HepG2 (cell line): ENCODE measurements around the gene KCTD21. TPM values are rescaled to one million over a fixed set of nuclear protein-coding genes. Genes with fewer than 3 reads are reported as not detected.
A peak's percentile ranks its signal among the peaks of the same experiment; 100 is the strongest.

Experiments used
- ATAC-seq: fragments of 200-7000 bp; cut with Tn5 transposase; 3 replicates; pipeline ENCODE4 v1.9.1; 2020; ENCODE audit warnings: mild to moderate bottlenecking, moderate library complexity
- BruUV-seq: library from RNA; stranded (reverse); fragments of 400-500 nt; replicated peaks from 2 replicates; lab custom pipeline; 2021; lab: Mats Ljungman, UMichigan
- CTCF ChIA-PET: fragments of 300-600 bp; formaldehyde crosslinking; extraction: SDS; loops from one replicate; lab custom pipeline; 2021; ENCODE audit warnings: low total read pairs, inconsistent platforms, low intra/inter-chr PET ratio; lab: Yijun Ruan, JAX
- POLR2A ChIA-PET: fragments of 350-600 bp; sonication (Branson Sonifier 250); formaldehyde crosslinking; loops from one replicate; lab custom pipeline; 2020; ENCODE audit warnings: antibody characterized with exemption, inconsistent platforms; lab: Yijun Ruan, JAX
- DNase-seq: peaks from one replicate; pipeline ENCODE4 v3.0.0-alpha.2; 2015; ENCODE audit warnings: low spot score
- FAIRE-seq: peaks from 3 replicates; lab custom pipeline; 2011; peaks lifted over from hg19 to GRCh38; lab: Jason Lieb, UNC
- H2AFZ ChIP-seq: one replicate; pipeline ENCODE4 v1.6.1; 2011; ENCODE audit warnings: low read length, inconsistent platforms
- H3K27ac ChIP-seq: fragments of 300-600 bp; 3 replicates; pipeline ENCODE4 v1.8.0; 2011; ENCODE audit warnings: mixed run types, mild to moderate bottlenecking, mixed read lengths, low read length, inconsistent platforms; ENCODE audit not compliant: insufficient read depth; ENCODE audit errors: extremely low read length
- H3K27me3 ChIP-seq, 2 experiments: fragments of 200-600 bp in 1 of 2; 2 replicates in 1 of 2; 3 replicates in 1 of 2; pipeline versions ENCODE4 v1.6.0 to v1.8.0; 2011; ENCODE audit warnings: low read length in 2 of 2, mild to moderate bottlenecking in 2 of 2, moderate library complexity in 2 of 2, inconsistent platforms in 1 of 2; ENCODE audit not compliant: insufficient read depth in 2 of 2, control insufficient read depth in 1 of 2
- H3K36me3 ChIP-seq, 2 experiments: fragments of 200-600 bp in 1 of 2; replicated peaks in 1 of 2; 2 replicates in 1 of 2; 3 replicates in 1 of 2; pipeline versions ENCODE4 v1.5.1 to v1.8.0; 2011; ENCODE audit warnings: low read length in 2 of 2, inconsistent platforms in 1 of 2; ENCODE audit not compliant: insufficient read depth in 2 of 2, control insufficient read depth in 1 of 2
- H3K4me1 ChIP-seq: 2 replicates; pipeline ENCODE4 v1.5.1; 2012; ENCODE audit warnings: low read length, inconsistent platforms; ENCODE audit not compliant: insufficient read depth
- H3K4me2 ChIP-seq: 2 replicates; pipeline ENCODE4 v1.6.0; 2011; ENCODE audit warnings: low read depth, low read length, inconsistent platforms
- H3K4me3 ChIP-seq, 3 experiments: fragments of 200-600 bp in 1 of 3; sonication (generic), shearing (Covaris generic) in 1 of 3; replicated peaks in 1 of 3; 2 replicates each; pipeline ENCODE4 v1.5.1; 2011 to 2016; ENCODE audit warnings: low read length in 3 of 3, inconsistent platforms in 2 of 3, low read depth in 2 of 3, mild to moderate bottlenecking in 2 of 3, control low read depth in 1 of 3, mixed read lengths in 1 of 3; ENCODE audit not compliant: insufficient read depth in 1 of 3
- H3K79me2 ChIP-seq: one replicate; pipeline ENCODE4 v1.6.1; 2011; ENCODE audit warnings: low read length, inconsistent platforms; ENCODE audit not compliant: insufficient read depth
- H3K9ac ChIP-seq: 2 replicates; pipeline ENCODE4 v1.6.0; 2011; ENCODE audit warnings: mild to moderate bottlenecking, low read depth, low read length, inconsistent platforms; ENCODE audit not compliant: insufficient read depth
- H3K9me3 ChIP-seq: 2 replicates; pipeline ENCODE4 v1.5.1; 2012; ENCODE audit warnings: mild to moderate bottlenecking, low read length
- H4K20me1 ChIP-seq: 2 replicates; pipeline ENCODE4 v1.6.0; 2011; ENCODE audit warnings: inconsistent platforms, mild to moderate bottlenecking, low read length, moderate library complexity; ENCODE audit not compliant: insufficient read depth
- CENPBD1 ChIP-seq: sonication (generic); formaldehyde crosslinking; IDR thresholded peaks from 2 replicates; pipeline ENCODE4 v1.8.0; 2022; ENCODE audit warnings: missing genetic modification reagents, low read depth, mild to moderate bottlenecking, borderline replicate concordance
- MYNN ChIP-seq: sonication (generic); formaldehyde crosslinking; IDR thresholded peaks from 2 replicates; pipeline ENCODE4 v1.4.0; 2020; ENCODE audit warnings: mild to moderate bottlenecking, low read depth, missing genetic modification reagents
- PRDM4 ChIP-seq: sonication (generic); formaldehyde crosslinking; IDR thresholded peaks from 2 replicates; pipeline ENCODE4 v1.9.0; 2021; ENCODE audit warnings: missing genetic modification reagents, borderline replicate concordance
- RELA ChIP-seq: sonication (generic); formaldehyde crosslinking; IDR thresholded peaks from 2 replicates; pipeline ENCODE4 v1.4.0; 2020; ENCODE audit warnings: missing genetic modification reagents
- ZKSCAN8 ChIP-seq: IDR thresholded peaks from 2 replicates; pipeline ENCODE4 v1.6.1; 2016; ENCODE audit warnings: borderline replicate concordance, missing genetic modification reagents, missing compliant biosample characterization
- ZNF446 ChIP-seq: sonication (generic); formaldehyde crosslinking; IDR thresholded peaks from 2 replicates; pipeline ENCODE4 v1.5.0; 2020; ENCODE audit warnings: mild to moderate bottlenecking, missing genetic modification reagents
- WGBS: methylation state at CpG from one replicate; pipeline ENCODE4 v1.1.6; 2017; ENCODE audit warnings: low lambda C conversion rate; 5-methylcytosine and 5-hydroxymethylcytosine counted together
- in situ Hi-C: cut with HindIII; loops from 2 replicates; pipeline ENCODE4 v1.10.0; 2017; ENCODE audit warnings: low pct_unique_long_range_greater_than_20kb; ENCODE audit not compliant: extremely low pct_ligation_motif_present
- intact Hi-C: fragments of 100-400 bp; cut with micrococcal nuclease; formaldehyde crosslinking; loops from one replicate; pipeline ENCODE4 v1.10.0; 2022; ENCODE audit not compliant: unreplicated experiment
- polyA plus RNA-seq, 8 experiments: library from polyadenylated mRNA; depleted of rRNA in 3 of 8; stranded (reverse) in 7 of 8; unstranded in 1 of 8; fragments of >200 nt; fragmentation: Illumina TruSeq in 4 of 8; extraction: Trizol in 4 of 8; gene quantifications; 2 replicates each; pipeline versions ENCODE4 v1.2.1 to v1.2.3, GENCODE V29; 2011 to 2016; ENCODE audit warnings: low read depth in 4 of 8, missing spikeins in 1 of 8, mixed read lengths in 1 of 8; ENCODE audit not compliant: insufficient read depth in 1 of 8
- total RNA-seq, 5 experiments: library from RNA; depleted of rRNA; stranded (reverse); fragments of >200 nt; fragmentation: Illumina TruSeq; extraction: Trizol; gene quantifications; 2 replicates each; pipeline ENCODE4 v1.2.3, GENCODE V29; 2016; ENCODE audit warnings: low read depth in 1 of 5
- TF ChIP-seq, protein P1 (sequence below): sonication (generic); formaldehyde crosslinking; IDR thresholded peaks from 2 replicates; pipeline ENCODE4 v1.4.0; 2020; ENCODE audit warnings: missing genetic modification reagents
- TF ChIP-seq, protein P2 (sequence below): sonication (generic); formaldehyde crosslinking; IDR thresholded peaks from 2 replicates; pipeline ENCODE4 v1.4.0; 2020; ENCODE audit warnings: mild to moderate bottlenecking, missing genetic modification reagents

The KCTD21 gene
- total and polyA plus RNA-seq, 2 of the 13 experiments (the other 11 are each of a cell fraction or from before 2014, with no cell fraction given) = 3.1 to 13.5 TPM

DNA sequence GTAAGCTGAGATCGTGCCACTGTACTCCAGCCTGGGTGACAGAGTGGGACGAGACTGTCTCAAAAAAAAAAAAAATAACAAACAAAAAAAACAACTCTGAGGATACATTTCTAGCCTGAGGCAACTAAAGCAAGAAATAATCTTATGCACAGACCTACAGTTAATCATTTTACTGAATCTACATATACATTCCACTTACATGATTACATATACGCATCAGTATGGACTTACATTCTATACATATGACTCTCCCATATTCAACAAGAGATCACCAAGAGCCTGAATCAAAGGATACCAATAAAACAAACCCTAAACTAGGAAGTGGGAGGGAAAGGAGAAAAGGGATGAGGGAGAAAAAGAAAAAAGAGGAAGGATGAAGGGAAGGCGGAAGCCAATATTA lies 50.1 kb downstream of the KCTD21 start:
- 89% methylated on average over 4 of the region's 4 CpGs for WGBS
- H3K79me2 ChIP-seq = peaks cover 38% of the 10 kb centered on the region
- DNase-seq (no peak), FAIRE-seq (no peak), ATAC-seq (no peak)
- peaks cover 50% of the 10 kb centered on the region for H3K4me1 ChIP-seq
- H2AFZ ChIP-seq = no peak overlapping the region
- no peaks in the 10 kb centered on the region for H3K9me3 ChIP-seq
- TF ChIP-seq RELA (CRISPR knock-in tag) (no peak), CENPBD1 (no peak), ZKSCAN8 (CRISPR knock-in tag) (0 out of 2 replicates have a peak, but pooled peaks have one; percentile 41), MYNN (CRISPR knock-in tag) (no peak), ZNF446 (CRISPR knock-in tag) (no peak), PRDM4 (no peak)
- TF ChIP-seq, protein P1, sequence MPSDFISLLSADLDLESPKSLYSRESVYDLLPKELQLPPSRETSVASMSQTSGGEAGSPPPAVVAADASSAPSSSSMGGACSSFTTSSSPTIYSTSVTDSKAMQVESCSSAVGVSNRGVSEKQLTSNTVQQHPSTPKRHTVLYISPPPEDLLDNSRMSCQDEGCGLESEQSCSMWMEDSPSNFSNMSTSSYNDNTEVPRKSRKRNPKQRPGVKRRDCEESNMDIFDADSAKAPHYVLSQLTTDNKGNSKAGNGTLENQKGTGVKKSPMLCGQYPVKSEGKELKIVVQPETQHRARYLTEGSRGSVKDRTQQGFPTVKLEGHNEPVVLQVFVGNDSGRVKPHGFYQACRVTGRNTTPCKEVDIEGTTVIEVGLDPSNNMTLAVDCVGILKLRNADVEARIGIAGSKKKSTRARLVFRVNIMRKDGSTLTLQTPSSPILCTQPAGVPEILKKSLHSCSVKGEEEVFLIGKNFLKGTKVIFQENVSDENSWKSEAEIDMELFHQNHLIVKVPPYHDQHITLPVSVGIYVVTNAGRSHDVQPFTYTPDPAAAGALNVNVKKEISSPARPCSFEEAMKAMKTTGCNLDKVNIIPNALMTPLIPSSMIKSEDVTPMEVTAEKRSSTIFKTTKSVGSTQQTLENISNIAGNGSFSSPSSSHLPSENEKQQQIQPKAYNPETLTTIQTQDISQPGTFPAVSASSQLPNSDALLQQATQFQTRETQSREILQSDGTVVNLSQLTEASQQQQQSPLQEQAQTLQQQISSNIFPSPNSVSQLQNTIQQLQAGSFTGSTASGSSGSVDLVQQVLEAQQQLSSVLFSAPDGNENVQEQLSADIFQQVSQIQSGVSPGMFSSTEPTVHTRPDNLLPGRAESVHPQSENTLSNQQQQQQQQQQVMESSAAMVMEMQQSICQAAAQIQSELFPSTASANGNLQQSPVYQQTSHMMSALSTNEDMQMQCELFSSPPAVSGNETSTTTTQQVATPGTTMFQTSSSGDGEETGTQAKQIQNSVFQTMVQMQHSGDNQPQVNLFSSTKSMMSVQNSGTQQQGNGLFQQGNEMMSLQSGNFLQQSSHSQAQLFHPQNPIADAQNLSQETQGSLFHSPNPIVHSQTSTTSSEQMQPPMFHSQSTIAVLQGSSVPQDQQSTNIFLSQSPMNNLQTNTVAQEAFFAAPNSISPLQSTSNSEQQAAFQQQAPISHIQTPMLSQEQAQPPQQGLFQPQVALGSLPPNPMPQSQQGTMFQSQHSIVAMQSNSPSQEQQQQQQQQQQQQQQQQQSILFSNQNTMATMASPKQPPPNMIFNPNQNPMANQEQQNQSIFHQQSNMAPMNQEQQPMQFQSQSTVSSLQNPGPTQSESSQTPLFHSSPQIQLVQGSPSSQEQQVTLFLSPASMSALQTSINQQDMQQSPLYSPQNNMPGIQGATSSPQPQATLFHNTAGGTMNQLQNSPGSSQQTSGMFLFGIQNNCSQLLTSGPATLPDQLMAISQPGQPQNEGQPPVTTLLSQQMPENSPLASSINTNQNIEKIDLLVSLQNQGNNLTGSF = no peak
- TF ChIP-seq, protein P2, sequence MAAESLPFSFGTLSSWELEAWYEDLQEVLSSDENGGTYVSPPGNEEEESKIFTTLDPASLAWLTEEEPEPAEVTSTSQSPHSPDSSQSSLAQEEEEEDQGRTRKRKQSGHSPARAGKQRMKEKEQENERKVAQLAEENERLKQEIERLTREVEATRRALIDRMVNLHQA (CRISPR knock-in tag) = no peak
- H3K36me3 ChIP-seq = peaks cover 0 to 22% of the 10 kb centered on the region in 2 experiments; a peak in 2 of 5 replicates
- peak overlapping the region; percentile 99 for H3K4me2 ChIP-seq
- no peaks in the 10 kb centered on the region for H4K20me1 ChIP-seq
- H3K9ac ChIP-seq = peak overlapping the region; percentile 92
- intact Hi-C loops = loop anchor here (2.0 kb wide), 1 partner anchor 59 kb away; the partner anchor contains the start of gene NDUFC2
- in situ Hi-C loops = no loop called here
- ChIA-PET POLR2A (interaction anchor here (1.5 to 4.6 kb wide), 8 partner anchors 9 to 61 kb away, joined by 6 to 37 read pairs (median 14); partner anchors contain the start of genes KCTD21, NDUFC2 and USP35), CTCF (no interaction called here)
- H3K27me3 ChIP-seq = no peaks in the 10 kb centered on the region; a peak in 1 of 5 replicates
- no TSS peak for BruUV-seq
- H3K27ac ChIP-seq = peak overlapping the region; percentile 81
- peak overlapping the region; percentile 72 to 84 (median 75); a peak in 4 of 6 replicates for H3K4me3 ChIP-seq
